GM12873 (cell line): ENCODE results near the gene IFITM2.

Source experiments
- TF ChIP-seq, protein P1 (sequence below): IDR thresholded peaks from 2 replicates; pipeline ENCODE4 v1.5.1; 2012; ENCODE audit warnings: low read depth, mild to moderate bottlenecking, moderate library complexity, low read length, control low read depth; ENCODE audit not compliant: insufficient read depth; ENCODE audit errors: missing control alignments

The IFITM2 gene

DNA sequence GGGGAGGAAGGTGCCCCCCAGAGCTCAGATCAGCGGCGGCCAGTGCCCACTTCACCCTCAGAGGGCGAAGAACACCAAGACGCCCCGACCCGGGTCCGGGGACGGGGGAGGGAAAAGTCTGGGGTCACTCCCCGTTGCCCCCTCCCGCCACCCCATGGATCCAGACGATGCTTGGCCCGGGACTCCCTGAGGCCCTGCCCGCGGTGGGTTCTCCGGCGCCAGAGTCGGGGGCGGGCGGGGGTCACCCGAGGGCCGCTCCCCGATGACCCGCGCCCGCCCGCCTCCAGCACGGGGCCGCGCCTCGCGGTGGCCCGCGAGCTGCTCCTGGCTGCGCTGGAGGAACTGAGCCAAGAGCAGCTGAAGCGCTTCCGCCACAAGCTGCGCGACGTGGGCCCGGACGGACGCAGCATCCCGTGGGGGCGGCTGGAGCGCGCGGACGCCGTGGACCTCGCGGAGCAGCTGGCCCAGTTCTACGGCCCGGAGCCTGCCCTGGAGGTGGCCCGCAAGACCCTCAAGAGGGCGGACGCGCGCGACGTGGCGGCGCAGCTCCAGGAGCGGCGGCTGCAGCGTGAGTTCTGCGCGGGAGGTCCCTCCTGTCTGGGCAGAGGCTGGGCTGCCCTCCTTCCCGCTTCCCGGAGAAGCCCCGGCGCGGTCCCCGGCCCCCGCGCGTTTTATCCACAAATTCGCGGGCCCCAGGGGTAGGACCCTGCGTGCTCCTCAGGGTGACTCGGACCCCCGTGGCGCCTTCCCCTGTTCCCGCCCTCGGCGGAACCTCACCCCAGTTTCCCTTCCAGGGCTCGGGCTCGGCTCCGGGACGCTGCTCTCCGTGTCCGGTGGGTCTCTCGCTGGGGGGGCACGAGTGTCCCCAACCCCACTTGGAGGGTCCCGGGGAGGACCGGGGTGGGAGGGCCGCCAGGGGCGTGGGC, 28.3 kb upstream of the IFITM2 start:
- TF ChIP-seq, protein P1, sequence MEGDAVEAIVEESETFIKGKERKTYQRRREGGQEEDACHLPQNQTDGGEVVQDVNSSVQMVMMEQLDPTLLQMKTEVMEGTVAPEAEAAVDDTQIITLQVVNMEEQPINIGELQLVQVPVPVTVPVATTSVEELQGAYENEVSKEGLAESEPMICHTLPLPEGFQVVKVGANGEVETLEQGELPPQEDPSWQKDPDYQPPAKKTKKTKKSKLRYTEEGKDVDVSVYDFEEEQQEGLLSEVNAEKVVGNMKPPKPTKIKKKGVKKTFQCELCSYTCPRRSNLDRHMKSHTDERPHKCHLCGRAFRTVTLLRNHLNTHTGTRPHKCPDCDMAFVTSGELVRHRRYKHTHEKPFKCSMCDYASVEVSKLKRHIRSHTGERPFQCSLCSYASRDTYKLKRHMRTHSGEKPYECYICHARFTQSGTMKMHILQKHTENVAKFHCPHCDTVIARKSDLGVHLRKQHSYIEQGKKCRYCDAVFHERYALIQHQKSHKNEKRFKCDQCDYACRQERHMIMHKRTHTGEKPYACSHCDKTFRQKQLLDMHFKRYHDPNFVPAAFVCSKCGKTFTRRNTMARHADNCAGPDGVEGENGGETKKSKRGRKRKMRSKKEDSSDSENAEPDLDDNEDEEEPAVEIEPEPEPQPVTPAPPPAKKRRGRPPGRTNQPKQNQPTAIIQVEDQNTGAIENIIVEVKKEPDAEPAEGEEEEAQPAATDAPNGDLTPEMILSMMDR = no peak

DNA sequence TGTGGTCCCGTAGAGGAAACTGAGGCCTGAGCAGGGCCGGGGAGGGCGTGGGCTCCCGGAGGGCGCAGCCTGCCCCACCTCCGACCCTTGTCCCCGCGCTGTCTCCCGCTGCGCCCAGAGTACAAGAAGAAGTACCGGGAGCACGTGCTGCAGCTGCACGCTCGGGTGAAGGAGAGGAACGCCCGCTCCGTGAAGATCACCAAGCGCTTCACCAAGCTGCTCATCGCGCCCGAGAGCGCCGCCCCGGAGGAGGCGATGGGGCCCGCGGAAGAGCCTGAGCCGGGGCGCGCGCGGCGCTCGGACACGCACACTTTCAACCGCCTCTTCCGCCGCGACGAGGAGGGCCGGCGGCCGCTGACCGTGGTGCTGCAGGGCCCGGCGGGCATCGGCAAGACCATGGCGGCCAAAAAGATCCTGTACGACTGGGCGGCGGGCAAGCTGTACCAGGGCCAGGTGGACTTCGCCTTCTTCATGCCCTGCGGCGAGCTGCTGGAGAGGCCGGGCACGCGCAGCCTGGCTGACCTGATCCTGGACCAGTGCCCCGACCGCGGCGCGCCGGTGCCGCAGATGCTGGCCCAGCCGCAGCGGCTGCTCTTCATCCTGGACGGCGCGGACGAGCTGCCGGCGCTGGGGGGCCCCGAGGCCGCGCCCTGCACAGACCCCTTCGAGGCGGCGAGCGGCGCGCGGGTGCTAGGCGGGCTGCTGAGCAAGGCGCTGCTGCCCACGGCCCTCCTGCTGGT, 27.5 kb upstream of the IFITM2 start:
- TF ChIP-seq, protein P1 = no peak

DNA sequence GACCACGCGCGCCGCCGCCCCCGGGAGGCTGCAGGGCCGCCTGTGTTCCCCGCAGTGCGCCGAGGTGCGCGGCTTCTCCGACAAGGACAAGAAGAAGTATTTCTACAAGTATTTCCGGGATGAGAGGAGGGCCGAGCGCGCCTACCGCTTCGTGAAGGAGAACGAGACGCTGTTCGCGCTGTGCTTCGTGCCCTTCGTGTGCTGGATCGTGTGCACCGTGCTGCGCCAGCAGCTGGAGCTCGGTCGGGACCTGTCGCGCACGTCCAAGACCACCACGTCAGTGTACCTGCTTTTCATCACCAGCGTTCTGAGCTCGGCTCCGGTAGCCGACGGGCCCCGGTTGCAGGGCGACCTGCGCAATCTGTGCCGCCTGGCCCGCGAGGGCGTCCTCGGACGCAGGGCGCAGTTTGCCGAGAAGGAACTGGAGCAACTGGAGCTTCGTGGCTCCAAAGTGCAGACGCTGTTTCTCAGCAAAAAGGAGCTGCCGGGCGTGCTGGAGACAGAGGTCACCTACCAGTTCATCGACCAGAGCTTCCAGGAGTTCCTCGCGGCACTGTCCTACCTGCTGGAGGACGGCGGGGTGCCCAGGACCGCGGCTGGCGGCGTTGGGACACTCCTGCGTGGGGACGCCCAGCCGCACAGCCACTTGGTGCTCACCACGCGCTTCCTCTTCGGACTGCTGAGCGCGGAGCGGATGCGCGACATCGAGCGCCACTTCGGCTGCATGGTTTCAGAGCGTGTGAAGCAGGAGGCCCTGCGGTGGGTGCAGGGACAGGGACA, 26.7 kb upstream of the IFITM2 start:
- TF ChIP-seq, protein P1 = no peak

DNA sequence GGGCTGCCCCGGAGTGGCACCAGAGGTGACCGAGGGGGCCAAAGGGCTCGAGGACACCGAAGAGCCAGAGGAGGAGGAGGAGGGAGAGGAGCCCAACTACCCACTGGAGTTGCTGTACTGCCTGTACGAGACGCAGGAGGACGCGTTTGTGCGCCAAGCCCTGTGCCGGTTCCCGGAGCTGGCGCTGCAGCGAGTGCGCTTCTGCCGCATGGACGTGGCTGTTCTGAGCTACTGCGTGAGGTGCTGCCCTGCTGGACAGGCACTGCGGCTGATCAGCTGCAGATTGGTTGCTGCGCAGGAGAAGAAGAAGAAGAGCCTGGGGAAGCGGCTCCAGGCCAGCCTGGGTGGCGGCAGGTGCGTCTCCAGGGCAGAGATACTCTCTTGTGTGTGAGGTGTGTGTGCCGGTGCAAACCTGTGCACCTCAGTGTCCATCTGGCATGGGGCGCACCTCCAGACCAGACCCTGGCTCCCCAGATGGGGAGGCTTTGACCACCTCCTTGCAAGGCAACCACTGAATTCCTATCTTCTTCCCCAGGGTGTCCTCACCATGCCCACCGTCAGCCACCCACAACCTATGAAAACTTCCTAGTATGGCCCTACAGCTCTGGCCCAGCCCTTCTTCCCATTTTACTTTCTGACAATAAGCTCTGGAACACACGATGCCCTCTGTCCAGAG, 26.0 kb upstream of the IFITM2 start:
- TF ChIP-seq, protein P1 = no peak

DNA sequence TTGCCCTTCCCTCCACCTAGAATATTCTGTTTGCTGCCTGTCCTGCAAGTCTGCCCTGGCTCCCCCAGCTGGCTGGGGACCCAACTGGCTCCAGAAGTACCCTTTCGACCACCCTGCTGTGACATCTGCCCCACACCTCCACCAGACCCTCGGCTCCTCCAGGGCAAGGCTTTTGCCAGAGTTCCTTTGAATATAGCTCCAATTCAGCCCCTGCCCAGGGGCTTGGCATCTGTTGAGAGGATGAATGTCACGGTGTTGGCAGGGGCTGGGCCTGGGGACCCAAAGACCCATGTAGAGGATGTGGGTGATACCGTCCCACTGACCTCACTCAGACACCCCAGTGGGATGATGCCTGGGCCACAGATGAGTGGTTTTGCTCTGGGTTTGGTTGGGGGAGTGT, 25.4 kb upstream of the IFITM2 start:
- TF ChIP-seq, protein P1 = no peak

DNA sequence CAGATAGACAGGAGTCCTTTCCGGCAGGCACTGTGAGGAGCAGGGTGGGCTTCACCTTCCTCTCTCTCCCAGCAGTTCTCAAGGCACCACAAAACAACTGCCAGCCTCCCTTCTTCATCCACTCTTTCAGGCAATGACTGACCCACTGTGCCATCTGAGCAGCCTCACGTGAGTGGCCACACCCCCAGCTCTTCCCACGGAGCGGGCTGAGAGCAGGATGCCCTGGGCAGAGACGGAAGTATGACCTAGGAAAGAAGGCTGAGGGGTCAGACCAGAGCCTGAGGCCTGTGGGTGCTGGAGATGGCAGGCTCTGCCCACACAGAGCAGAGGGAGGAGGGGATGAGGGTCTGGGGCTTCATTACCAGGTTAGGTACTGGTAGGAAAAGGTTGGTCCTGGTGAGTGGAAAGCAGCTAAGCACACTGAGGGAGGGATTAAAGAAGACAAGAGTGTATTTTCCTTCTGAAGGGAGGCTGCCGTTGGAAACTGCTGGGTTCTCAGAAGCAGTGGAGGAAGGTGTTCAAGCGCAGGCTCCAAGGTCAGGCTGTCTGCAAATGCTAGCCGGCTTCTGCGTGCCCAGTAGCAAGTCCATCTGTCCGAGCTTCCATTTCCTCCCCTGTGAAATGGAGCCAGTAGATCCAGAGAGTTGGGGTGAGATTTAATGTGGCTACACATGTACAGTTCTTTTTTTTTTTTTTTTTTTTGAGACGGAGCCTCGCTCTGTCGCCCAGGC, 24.8 kb upstream of the IFITM2 start:
- TF ChIP-seq, protein P1 = no peak
